DND-41 (cell line): Measurements from ENCODE around the gene EPHB1.

ENCODE experiments used
- ATAC-seq: fragments of 200-7000 bp; cut with Tn5 transposase; 3 replicates; pipeline ENCODE4 v1.9.1; 2021; ENCODE audit warnings: low read depth; ENCODE audit not compliant: insufficient read depth
- DNase-seq: peaks from one replicate; pipeline ENCODE4 v3.0.0-alpha.2; 2020
- H2AFZ ChIP-seq: 2 replicates; pipeline ENCODE4 v1.6.0; 2012; ENCODE audit warnings: low read depth, low read length
- H3K27ac ChIP-seq: 2 replicates; pipeline ENCODE4 v1.5.1; 2012; ENCODE audit warnings: low read length, inconsistent platforms
- H3K27me3 ChIP-seq: fragments of 200-600 bp; sonication (generic); 2 replicates; pipeline ENCODE4 v1.6.0; 2012; ENCODE audit warnings: low read length, mild to moderate bottlenecking, inconsistent platforms; ENCODE audit not compliant: insufficient read depth, poor library complexity
- H3K36me3 ChIP-seq: 2 replicates; pipeline ENCODE4 v1.5.1; 2012; ENCODE audit warnings: low read length, inconsistent platforms; ENCODE audit not compliant: insufficient read depth
- H3K4me1 ChIP-seq: 2 replicates; pipeline ENCODE4 v1.5.1; 2012; ENCODE audit warnings: mild to moderate bottlenecking, low read length; ENCODE audit not compliant: insufficient read depth
- H3K4me2 ChIP-seq: 2 replicates; pipeline ENCODE4 v1.6.0; 2012; ENCODE audit warnings: mild to moderate bottlenecking, moderate library complexity, low read length, inconsistent platforms; ENCODE audit not compliant: insufficient read depth
- H3K4me3 ChIP-seq, 2 experiments: fragments of 200-600 bp in 1 of 2; shearing (Covaris generic) in 1 of 2; 2 replicates each; pipeline ENCODE4 v1.5.1; 2012 to 2016; ENCODE audit warnings: inconsistent platforms in 2 of 2, low read length in 2 of 2, mild to moderate bottlenecking in 2 of 2, low read depth in 1 of 2, moderate library complexity in 1 of 2
- H3K79me2 ChIP-seq: 2 replicates; pipeline ENCODE4 v1.6.0; 2012; ENCODE audit warnings: low read length, inconsistent platforms; ENCODE audit not compliant: insufficient read depth
- H3K9ac ChIP-seq: 2 replicates; pipeline ENCODE4 v1.6.0; 2012; ENCODE audit warnings: low read depth, mild to moderate bottlenecking, inconsistent platforms, low read length, moderate library complexity
- H3K9me3 ChIP-seq: 2 replicates; pipeline ENCODE4 v1.5.1; 2012; ENCODE audit warnings: low read length, moderate library complexity, mild to moderate bottlenecking, inconsistent platforms; ENCODE audit not compliant: insufficient read depth, severe bottlenecking
- H4K20me1 ChIP-seq: 2 replicates; pipeline ENCODE4 v1.6.0; 2012; ENCODE audit warnings: low read length; ENCODE audit not compliant: insufficient read depth
- EZH2 ChIP-seq: IDR thresholded peaks from 3 replicates; pipeline ENCODE4 v1.6.1; 2012; ENCODE audit warnings: borderline replicate concordance, low read depth, mild to moderate bottlenecking, moderate library complexity, low read length, inconsistent platforms; ENCODE audit not compliant: severe bottlenecking
- TF ChIP-seq, protein P1 (sequence below): IDR thresholded peaks from 2 replicates; pipeline ENCODE4 v1.5.1; 2012; ENCODE audit warnings: borderline replicate concordance, low read length, moderate library complexity, mild to moderate bottlenecking; ENCODE audit not compliant: poor library complexity, severe bottlenecking; ENCODE audit errors: extremely low read depth

EPHB1 gene

DNA sequence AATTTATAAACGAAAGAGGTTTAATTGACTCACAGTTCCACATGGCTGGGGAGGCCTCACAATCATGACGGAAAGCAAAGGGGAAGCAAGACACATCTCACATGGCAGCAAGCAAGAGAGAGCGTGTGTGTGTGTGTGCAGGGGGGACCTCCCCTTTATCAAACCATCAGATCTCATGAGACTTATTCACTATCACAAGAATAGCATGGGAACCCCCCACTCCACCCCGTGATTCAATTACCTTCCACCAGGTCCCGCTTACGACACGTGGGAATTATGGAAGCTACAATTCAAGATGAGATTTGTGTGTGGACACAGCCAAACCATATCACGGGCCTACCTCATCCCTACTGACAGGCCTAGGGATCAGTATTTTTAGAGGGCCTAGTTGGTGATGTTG is 3.1 kb upstream of the EPHB1 start:
- Histone ChIP-seq H3K9ac (no peak overlapping the region), H3K4me1 (no peaks in the 10 kb centered on the region), H4K20me1 (no peaks in the 10 kb centered on the region), H3K9me3 (no peaks in the 10 kb centered on the region), H3K79me2 (no peaks in the 10 kb centered on the region), H3K27ac (no peak overlapping the region), H3K36me3 (no peaks in the 10 kb centered on the region), H3K4me2 (no peak overlapping the region), H2AFZ (no peak overlapping the region), H3K4me3 (no peak overlapping the region), H3K27me3 (peaks cover 5% of the 10 kb centered on the region)
- TF ChIP-seq EZH2: no peak
- TF ChIP-seq, protein P1, sequence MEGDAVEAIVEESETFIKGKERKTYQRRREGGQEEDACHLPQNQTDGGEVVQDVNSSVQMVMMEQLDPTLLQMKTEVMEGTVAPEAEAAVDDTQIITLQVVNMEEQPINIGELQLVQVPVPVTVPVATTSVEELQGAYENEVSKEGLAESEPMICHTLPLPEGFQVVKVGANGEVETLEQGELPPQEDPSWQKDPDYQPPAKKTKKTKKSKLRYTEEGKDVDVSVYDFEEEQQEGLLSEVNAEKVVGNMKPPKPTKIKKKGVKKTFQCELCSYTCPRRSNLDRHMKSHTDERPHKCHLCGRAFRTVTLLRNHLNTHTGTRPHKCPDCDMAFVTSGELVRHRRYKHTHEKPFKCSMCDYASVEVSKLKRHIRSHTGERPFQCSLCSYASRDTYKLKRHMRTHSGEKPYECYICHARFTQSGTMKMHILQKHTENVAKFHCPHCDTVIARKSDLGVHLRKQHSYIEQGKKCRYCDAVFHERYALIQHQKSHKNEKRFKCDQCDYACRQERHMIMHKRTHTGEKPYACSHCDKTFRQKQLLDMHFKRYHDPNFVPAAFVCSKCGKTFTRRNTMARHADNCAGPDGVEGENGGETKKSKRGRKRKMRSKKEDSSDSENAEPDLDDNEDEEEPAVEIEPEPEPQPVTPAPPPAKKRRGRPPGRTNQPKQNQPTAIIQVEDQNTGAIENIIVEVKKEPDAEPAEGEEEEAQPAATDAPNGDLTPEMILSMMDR: no peak
- ATAC-seq: no peak
- no peak for DNase-seq

DNA sequence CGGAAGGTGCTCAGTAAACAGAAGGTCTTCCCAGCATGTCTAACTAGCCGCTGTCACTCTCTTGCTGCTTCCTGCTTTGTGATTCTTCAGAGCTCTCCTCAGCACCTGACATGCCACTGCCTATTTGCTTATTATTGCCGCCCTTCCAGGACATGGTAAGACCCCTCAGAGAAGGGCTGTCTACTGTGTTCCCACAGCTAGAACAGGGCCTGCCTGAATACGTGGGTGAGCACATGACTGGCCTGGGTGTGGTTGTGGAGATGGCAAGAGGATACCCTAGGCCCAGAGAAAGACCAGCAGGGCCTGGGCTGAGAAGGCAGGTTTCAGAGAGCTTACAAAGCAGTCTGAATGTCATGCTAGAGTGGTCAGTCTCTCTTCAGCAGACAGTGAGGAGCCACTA is 2.4 kb upstream of the EPHB1 start:
- Histone ChIP-seq H4K20me1 (no peaks in the 10 kb centered on the region), H3K4me3 (no peak overlapping the region), H3K9ac (no peak overlapping the region), H3K27ac (no peak overlapping the region), H3K36me3 (no peaks in the 10 kb centered on the region), H2AFZ (no peak overlapping the region), H3K27me3 (no peaks in the 10 kb centered on the region), H3K9me3 (no peaks in the 10 kb centered on the region), H3K4me2 (no peak overlapping the region), H3K4me1 (no peaks in the 10 kb centered on the region), H3K79me2 (no peaks in the 10 kb centered on the region)
- no peak for DNase-seq
- TF ChIP-seq, protein P1: no peak
- TF ChIP-seq EZH2: no peak
- ATAC-seq: no peak

DNA sequence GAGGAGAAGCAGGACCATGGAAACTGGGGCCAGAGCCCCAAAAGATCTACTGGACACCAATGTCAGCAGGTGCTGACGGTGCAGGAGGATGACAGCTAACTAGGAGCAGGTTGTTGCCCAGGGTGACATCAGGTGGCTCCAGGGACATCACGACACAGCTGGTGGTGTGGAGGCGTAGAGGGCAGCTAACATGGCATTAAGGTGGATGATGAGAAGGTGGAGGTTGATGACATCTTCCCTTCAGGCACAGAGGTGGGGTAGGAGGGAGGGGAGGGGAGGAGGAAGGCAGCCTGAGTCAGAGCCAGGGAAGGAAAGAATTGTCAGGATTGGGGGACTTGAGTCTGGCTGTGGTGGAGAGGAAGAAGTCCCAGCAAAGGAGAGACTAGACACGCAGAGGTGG is 1.5 kb upstream of the EPHB1 start:
- no peak for TF ChIP-seq EZH2
- no peak overlapping the region for H2AFZ ChIP-seq
- H3K9ac ChIP-seq: no peak overlapping the region
- H3K36me3 ChIP-seq: no peaks in the 10 kb centered on the region
- no peaks in the 10 kb centered on the region for H3K79me2 ChIP-seq
- no peak overlapping the region for H3K4me3 ChIP-seq
- H3K4me2 ChIP-seq: no peak overlapping the region
- H4K20me1 ChIP-seq: no peaks in the 10 kb centered on the region
- DNase-seq (no peak), ATAC-seq (no peak)
- H3K9me3 ChIP-seq: no peaks in the 10 kb centered on the region
- H3K4me1 ChIP-seq: 0 out of 2 replicates have a peak, but pooled peaks cover 2% of the 10 kb centered on the region
- no peaks in the 10 kb centered on the region for H3K27me3 ChIP-seq
- H3K27ac ChIP-seq: no peak overlapping the region

DNA sequence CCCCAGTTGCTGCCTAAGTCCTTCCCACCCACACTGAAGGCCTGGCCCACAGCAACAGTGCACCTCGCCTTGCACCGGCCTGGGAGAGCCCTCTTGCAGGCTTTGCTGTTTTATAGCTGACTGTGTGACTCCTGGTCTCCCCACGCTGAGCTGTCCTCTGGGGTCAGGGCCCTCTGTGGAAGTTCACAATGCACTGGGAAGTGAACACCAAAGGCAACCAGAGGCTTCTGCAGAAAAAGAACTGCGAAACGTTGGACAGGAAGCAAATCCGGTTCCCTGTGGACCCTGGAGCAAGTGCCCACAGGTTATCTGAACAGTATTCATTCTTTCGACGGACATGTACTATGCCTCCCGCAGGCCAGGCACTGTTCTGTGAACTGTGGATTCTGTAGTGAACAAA is 737 bp upstream of the EPHB1 start:
- Histone ChIP-seq H3K4me1 (0 out of 2 replicates have a peak, but pooled peaks cover 7% of the 10 kb centered on the region), H3K4me3 (no peak overlapping the region), H3K9me3 (no peaks in the 10 kb centered on the region), H4K20me1 (no peaks in the 10 kb centered on the region), H3K79me2 (no peaks in the 10 kb centered on the region), H3K27me3 (no peaks in the 10 kb centered on the region), H3K36me3 (no peaks in the 10 kb centered on the region), H3K4me2 (no peak overlapping the region), H2AFZ (no peak overlapping the region), H3K27ac (no peak overlapping the region), H3K9ac (no peak overlapping the region)
- TF ChIP-seq EZH2: no peak
- TF ChIP-seq, protein P1: no peak
- no peak for DNase-seq
- no peak for ATAC-seq
